HEK293T (cell line): ENCODE measurements around the gene EML5.

ENCODE experiments used
- ARNT ChIP-seq: fragments of 450-650 bp; IDR thresholded peaks from 2 replicates; pipeline ENCODE4 v1.6.1; 2017; ENCODE audit warnings: mild to moderate bottlenecking
- BHLHE40 ChIP-seq: fragments of 450-650 bp; IDR thresholded peaks from 2 replicates; pipeline ENCODE4 v1.6.1; 2016; ENCODE audit warnings: mild to moderate bottlenecking, moderate library complexity, borderline replicate concordance
- CTBP1 ChIP-seq: fragments of 450-650 bp; IDR thresholded peaks from 2 replicates; pipeline ENCODE4 v1.6.1; 2016; ENCODE audit warnings: borderline replicate concordance
- ELF4 ChIP-seq: fragments of 450-650 bp; IDR thresholded peaks from 2 replicates; pipeline ENCODE4 v1.6.1; 2017; ENCODE audit warnings: antibody characterized with exemption
- FOXA1 ChIP-seq: fragments of 450-650 bp; IDR thresholded peaks from 2 replicates; pipeline ENCODE4 v1.6.1; 2016; ENCODE audit warnings: mild to moderate bottlenecking
- FOXK2 ChIP-seq: fragments of 450-650 bp; IDR thresholded peaks from 2 replicates; pipeline ENCODE4 v1.6.1; 2016; ENCODE audit warnings: mild to moderate bottlenecking
- FOXM1 ChIP-seq: fragments of 450-650 bp; IDR thresholded peaks from 2 replicates; pipeline ENCODE4 v1.6.1; 2017; ENCODE audit warnings: mild to moderate bottlenecking, borderline replicate concordance
- HDGF ChIP-seq: fragments of 450-650 bp; IDR thresholded peaks from 2 replicates; pipeline ENCODE4 v1.6.1; 2017; ENCODE audit warnings: antibody characterized with exemption, borderline replicate concordance
- LEF1 ChIP-seq: fragments of 450-650 bp; IDR thresholded peaks from 2 replicates; pipeline ENCODE4 v1.6.1; 2017; ENCODE audit warnings: mild to moderate bottlenecking, borderline replicate concordance
- NFRKB ChIP-seq: fragments of 450-650 bp; IDR thresholded peaks from 2 replicates; pipeline ENCODE4 v1.6.1; 2016; ENCODE audit warnings: mild to moderate bottlenecking, moderate library complexity
- SP1 ChIP-seq: fragments of 450-650 bp; IDR thresholded peaks from 2 replicates; pipeline ENCODE4 v1.6.1; 2017
- SUZ12 ChIP-seq: fragments of 450-650 bp; IDR thresholded peaks from 2 replicates; pipeline ENCODE4 v1.6.1; 2016; ENCODE audit warnings: mild to moderate bottlenecking
- TARDBP ChIP-seq: fragments of 450-650 bp; IDR thresholded peaks from 2 replicates; pipeline ENCODE4 v1.6.1; 2016

DNA sequence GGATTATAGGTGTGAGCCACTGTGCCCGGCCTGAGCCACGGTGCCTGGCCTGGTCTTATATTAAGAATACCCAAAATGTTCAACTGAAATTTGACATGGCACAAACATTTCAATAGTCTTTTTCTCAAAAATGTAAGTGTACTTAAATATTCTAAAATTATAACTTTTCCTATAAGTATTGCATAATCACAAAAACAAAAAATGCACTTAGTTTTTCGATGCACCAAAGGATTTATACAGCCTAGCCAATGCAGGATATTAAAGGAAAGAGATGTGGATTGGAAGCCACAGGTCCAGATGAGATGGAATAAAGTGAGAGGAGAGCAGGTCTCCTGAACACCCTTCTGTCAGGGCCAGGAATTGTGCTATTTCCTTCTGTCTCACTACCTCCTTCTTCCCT, 167.1 kb downstream of the EML5 start:
- TF ChIP-seq LEF1 (no peak), BHLHE40 (no peak), SP1 (no peak), ELF4 (no peak), FOXM1 (no peak), HDGF (no peak), FOXA1 (no peak), CTBP1 (no peak), TARDBP (no peak), FOXK2 (no peak), SUZ12 (no peak), NFRKB (no peak), ARNT (no peak)
